Uterus (tissue), 2 donors: ENCODE results near the gene ZNF747.

Experiments used
- POLR2A ChIP-seq, 2 donors: fragments of 450-650 bp; IDR thresholded peaks; one replicate each; pipeline ENCODE4 v1.6.1; 2016; ENCODE audit warnings: antibody characterized with exemption in 2 of 2, mild to moderate bottlenecking in 1 of 2, moderate library complexity in 1 of 2
- TF ChIP-seq, protein P1 (sequence below), 4 experiments: fragments of 200-600 bp in 2 of 4; fragments of 450-650 bp in 2 of 4; sonication (generic) in 2 of 4; IDR thresholded peaks; one replicate each; pipeline ENCODE4 v1.5.1; 2016 to 2019; ENCODE audit warnings: antibody characterized with exemption in 4 of 4, mild to moderate bottlenecking in 2 of 4, moderate library complexity in 1 of 4

DNA sequence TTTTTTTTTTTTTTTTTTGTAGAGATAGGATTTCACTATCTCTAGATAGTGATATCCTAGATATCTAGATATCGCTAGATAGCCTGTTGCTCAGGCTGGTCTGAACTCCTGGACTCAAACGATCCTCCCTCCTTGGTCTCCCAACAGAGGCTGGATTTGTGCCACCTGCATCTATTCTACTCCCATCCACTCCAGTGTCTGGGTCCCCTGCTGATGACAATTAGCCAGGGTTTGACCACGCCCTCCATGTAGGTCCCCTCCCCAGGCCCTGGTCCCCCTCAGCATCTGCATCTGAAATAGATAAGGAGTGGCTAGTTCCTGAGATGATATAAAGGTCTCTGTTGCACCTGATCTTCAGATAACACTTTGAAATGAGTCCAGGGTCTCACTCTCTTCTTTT is 34.6 kb upstream of the ZNF747 start:
- TF ChIP-seq, protein P1, sequence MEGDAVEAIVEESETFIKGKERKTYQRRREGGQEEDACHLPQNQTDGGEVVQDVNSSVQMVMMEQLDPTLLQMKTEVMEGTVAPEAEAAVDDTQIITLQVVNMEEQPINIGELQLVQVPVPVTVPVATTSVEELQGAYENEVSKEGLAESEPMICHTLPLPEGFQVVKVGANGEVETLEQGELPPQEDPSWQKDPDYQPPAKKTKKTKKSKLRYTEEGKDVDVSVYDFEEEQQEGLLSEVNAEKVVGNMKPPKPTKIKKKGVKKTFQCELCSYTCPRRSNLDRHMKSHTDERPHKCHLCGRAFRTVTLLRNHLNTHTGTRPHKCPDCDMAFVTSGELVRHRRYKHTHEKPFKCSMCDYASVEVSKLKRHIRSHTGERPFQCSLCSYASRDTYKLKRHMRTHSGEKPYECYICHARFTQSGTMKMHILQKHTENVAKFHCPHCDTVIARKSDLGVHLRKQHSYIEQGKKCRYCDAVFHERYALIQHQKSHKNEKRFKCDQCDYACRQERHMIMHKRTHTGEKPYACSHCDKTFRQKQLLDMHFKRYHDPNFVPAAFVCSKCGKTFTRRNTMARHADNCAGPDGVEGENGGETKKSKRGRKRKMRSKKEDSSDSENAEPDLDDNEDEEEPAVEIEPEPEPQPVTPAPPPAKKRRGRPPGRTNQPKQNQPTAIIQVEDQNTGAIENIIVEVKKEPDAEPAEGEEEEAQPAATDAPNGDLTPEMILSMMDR (IDR thresholded peaks at IDR 0.05), result no peak
- no peak for TF ChIP-seq POLR2A (IDR thresholded peaks at IDR 0.05)
